Stimulated activated naive CD8-positive, alpha-beta T cell treated with anti-CD3 and anti-CD28 coated beads, Interleukin-15, Interleukin-2, amounts not matched to agents 100 U/mL and 50 U/mL, for 24 hours (primary cell): Measurements from ENCODE around the gene CUTA.
"Not testable (repeated sequence)": the region's sequence is repeated elsewhere in the genome, so short reads cannot be mapped to it uniquely, and the experiment has no call there.

Source experiments
- ATAC-seq: fragments of 150-1000 bp; cut with Tn5 transposase; one replicate; pipeline ENCODE4 v1.10.0; 2021
- DNase-seq: peaks from one replicate; pipeline ENCODE4 v3.0.0; 2021

CUTA gene

DNA sequence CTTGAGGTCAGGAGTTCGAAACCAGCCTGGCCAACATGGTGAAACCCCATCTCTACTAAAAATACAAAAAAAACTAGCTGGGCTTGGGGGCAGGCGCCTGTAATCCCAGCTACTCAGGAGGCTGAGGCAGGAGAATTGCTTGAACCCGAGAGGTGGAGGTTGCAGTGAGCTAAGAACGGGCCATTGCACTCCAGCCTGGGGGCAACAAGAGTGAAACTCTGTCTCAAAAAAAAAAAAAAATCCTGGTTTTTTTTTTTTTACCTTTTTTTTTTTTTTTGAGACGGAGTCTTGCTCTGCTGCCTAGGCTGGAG lies 50.2 kb downstream of the CUTA start:
- ATAC-seq, DNase-seq: not testable (repeated sequence)

DNA sequence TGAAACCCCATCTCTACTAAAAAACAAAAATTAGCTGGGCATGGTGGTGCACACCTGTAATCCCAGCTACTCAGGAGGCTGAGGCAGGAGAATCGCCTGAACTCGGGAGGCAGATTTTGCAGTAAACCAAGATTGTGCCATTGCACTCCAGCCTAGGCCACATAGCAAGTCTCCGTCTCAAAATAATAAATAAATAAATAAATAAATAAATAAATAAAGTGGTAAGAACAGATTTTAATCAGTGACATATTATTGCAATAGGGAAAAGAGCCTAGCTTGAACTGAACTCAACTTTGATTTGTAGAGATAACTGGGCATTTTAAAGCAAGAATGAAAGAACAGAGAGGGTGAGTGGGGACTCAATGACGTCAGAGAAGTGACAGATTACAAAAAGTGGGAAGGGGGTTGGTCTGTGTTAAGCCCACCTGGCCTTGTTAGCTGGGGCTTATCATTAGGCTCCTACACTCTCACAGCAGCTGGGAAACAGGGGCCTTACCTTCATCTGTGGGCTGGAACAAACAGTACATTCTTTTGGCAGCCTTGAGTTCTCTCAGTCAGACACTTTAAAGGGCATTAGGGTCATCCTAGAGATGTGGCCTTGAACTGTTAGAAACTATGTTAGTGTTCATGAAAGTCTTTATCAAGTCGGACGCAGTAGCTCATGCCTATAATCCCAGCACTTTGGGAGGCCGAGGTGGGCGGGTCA lies 50.7 kb downstream of the CUTA start:
- ATAC-seq, result no peak
- no peak for DNase-seq
